NB4 (cell line): ENCODE results near the gene HEXIM1.

Experiments used
- DNase-seq: peaks from one replicate; pipeline ENCODE4 v3.0.0; 2010; ENCODE audit warnings: low read depth
- H3K4me3 ChIP-seq: one replicate; pipeline ENCODE4 v1.5.1; 2011; ENCODE audit warnings: mild to moderate bottlenecking, low read depth, low read length, moderate library complexity
- MYC ChIP-seq: IDR thresholded peaks from 2 replicates; pipeline ENCODE4 v1.6.1; 2011; ENCODE audit warnings: low read depth, low read length
- POLR2A ChIP-seq: IDR thresholded peaks from 2 replicates; pipeline ENCODE4 v1.6.1; 2011; ENCODE audit warnings: mild to moderate bottlenecking; ENCODE audit not compliant: insufficient read length; ENCODE audit errors: extremely low read depth
- TF ChIP-seq, protein P1 (sequence below): IDR thresholded peaks from one replicate; pipeline ENCODE4 v1.5.1; 2012; ENCODE audit warnings: low read depth, low read length
- TF ChIP-seq, protein P2 (sequence below): IDR thresholded peaks from 2 replicates; pipeline ENCODE4 v1.6.1; 2011; ENCODE audit warnings: low read depth, low read length

HEXIM1 gene

DNA sequence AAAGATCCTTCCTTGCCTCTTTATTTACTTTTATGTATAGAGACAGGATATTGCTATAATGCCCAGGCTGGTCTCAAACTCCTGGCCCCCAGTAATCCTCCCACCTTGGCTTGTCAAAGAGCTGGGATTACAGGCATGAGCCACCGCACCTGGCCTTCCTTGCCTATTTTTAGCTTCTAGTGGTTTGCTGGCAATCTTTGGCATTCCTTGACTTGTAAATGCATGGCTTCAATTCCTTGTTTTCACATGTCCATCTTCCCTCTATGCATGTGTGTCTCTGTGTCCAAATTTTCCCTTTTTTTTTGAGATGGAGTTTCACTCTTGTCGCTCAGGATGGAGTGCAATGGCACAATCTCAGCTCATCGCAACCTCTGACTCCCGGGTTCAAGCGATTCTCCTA, 35.9 kb downstream of the HEXIM1 start:
- TF ChIP-seq MYC (no peak), POLR2A (no peak)
- TF ChIP-seq, protein P1, sequence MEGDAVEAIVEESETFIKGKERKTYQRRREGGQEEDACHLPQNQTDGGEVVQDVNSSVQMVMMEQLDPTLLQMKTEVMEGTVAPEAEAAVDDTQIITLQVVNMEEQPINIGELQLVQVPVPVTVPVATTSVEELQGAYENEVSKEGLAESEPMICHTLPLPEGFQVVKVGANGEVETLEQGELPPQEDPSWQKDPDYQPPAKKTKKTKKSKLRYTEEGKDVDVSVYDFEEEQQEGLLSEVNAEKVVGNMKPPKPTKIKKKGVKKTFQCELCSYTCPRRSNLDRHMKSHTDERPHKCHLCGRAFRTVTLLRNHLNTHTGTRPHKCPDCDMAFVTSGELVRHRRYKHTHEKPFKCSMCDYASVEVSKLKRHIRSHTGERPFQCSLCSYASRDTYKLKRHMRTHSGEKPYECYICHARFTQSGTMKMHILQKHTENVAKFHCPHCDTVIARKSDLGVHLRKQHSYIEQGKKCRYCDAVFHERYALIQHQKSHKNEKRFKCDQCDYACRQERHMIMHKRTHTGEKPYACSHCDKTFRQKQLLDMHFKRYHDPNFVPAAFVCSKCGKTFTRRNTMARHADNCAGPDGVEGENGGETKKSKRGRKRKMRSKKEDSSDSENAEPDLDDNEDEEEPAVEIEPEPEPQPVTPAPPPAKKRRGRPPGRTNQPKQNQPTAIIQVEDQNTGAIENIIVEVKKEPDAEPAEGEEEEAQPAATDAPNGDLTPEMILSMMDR: no peak
- TF ChIP-seq, protein P2, sequence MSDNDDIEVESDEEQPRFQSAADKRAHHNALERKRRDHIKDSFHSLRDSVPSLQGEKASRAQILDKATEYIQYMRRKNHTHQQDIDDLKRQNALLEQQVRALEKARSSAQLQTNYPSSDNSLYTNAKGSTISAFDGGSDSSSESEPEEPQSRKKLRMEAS: no peak
- H3K4me3 ChIP-seq: no peak overlapping the region
- DNase-seq: no peak

DNA sequence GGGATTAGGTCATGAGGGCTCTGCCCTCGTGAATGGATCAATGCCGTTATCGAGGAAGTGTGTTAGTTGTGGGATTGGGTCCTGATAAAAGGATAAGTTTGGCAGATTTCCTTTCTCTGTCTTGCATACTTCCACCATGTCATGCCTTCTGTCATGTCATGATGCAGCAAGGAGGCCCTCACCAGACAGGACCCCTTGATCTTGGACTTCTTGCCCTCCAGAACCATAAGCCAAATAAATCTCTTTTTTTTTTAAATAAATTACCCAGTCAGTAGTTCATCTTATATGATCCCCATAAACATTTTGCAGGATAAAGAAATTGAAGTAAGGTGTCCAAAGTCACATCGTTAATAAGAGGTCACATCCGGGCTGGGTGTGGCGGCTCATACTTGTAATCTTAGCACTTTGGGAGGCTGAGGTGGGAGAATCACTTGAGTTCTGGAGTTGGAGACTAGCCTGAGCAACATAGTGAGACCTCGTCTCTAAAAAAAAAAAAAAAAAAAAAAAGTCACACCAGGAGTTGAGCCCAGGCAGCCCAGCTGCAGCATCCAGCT, 38.6 kb downstream of the HEXIM1 start:
- TF ChIP-seq, protein P2: no peak
- TF ChIP-seq MYC (no peak), POLR2A (no peak)
- TF ChIP-seq, protein P1: no peak
- no peak for DNase-seq
- H3K4me3 ChIP-seq: no peak overlapping the region

DNA sequence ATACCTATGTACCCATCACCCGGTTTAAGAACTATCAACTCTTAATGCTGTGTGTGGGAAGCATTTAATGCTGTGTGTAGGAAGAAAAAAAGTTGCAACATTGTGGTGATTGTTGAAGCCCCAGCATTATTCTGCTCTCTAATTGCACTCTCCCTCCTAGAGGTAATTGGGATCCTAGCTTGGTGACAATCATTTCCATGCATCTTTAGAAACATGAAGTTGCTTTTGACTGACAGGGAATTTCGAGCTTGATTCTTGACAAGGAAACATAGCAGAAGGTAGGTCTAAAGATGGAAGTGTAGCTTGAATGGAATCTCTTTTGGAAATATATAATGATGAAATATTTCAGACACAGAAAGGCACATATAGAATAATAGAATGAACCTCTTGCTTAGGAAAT, 40.7 kb downstream of the HEXIM1 start:
- DNase-seq: no peak
- TF ChIP-seq, protein P1: no peak
- TF ChIP-seq, protein P2: no peak
- no peak for TF ChIP-seq POLR2A
- TF ChIP-seq MYC: no peak
- H3K4me3 ChIP-seq: no peak overlapping the region

DNA sequence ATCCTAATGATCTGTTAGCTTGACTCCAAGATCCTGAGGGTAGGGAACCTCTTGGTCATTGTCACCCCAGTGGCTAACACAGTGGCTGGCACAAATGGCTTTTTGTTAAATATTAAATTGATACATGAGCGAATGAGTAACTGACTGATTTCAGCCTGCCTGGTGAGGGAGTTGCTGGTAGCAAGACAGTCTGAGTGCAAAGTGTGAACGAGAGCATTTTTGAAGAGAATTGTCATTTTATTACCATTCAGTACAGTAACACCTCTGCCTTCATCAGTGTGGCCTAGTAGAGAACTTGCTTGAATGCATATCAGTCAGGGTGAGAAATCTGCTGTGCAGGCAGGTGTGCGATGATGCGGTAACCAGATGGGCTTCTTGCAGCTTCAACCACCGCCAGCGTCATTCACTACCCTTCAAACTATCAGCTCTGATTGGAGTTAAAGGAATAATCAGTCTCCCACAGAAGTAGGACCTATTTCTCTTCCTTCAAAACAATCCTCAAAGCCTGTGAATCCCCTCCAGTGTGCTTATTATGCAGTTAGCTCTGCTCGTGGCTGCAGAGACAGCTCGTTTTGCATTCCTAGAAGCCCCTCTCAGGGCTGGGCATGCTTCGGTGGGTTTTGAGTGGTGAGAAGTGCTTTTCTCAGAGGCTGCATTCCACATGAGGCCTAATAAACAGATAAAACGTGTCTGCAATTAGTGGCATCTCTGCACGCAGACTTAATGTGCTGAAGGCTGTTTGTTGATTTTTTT, 42.4 kb downstream of the HEXIM1 start:
- no peak for DNase-seq
- no peak overlapping the region for H3K4me3 ChIP-seq
- TF ChIP-seq MYC: no peak

DNA sequence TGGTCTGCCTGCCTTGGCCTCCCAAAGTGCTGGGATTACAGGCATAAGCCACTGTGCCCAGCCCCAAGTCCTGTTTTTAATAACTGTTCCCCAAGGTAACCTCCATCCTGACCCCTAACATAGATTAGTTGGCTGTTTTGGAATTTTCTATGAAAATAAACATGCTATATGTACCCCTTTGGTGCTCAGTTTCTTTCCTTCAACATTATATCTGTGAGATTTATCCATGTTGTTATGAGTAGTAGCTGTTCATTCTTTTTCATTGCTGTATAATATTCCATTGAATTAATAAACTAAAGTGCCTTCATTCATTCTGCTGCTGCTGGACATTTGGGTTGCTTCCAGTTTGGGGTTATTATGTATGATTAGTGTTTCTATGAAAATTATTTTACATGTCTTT, 47.1 kb downstream of the HEXIM1 start:
- no peak for DNase-seq
- TF ChIP-seq POLR2A (no peak), MYC (no peak)
- TF ChIP-seq, protein P2: no peak
- TF ChIP-seq, protein P1: no peak
- H3K4me3 ChIP-seq: no peak overlapping the region

DNA sequence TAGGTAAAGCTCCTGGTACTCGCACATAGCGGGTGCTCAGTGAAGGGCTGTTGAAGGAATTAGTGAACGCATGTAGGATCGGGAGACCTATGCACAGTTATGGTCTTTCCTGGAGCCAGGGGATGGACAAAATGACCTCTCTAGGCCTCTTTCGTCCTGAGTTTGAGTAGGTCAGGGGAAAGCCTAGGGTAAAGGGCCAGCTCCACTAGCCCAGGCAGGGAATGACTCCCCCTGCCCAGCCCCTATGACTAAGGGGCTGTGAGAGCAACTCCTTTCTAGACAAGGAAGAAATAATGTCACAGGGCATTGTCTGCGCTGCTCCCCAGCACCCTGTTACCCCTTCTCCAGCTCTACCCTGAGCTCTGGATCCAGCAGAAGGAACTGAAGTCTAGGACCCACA, 48.8 kb downstream of the HEXIM1 start:
- H3K4me3 ChIP-seq: no peak overlapping the region
- no peak for DNase-seq
- no peak for TF ChIP-seq POLR2A
- TF ChIP-seq MYC: no peak
- TF ChIP-seq, protein P2: no peak
- TF ChIP-seq, protein P1: no peak
